CD1c-positive myeloid dendritic cell (primary cell): ENCODE data around the gene CAB39L.

Source experiments
- DNase-seq: peaks from one replicate; pipeline ENCODE4 v3.0.0-alpha.2; 2016; ENCODE audit errors: extremely low spot score

The CAB39L gene

GRCh38 chr13:49441846-49442245, 2.0 kb downstream of the CAB39L start:
- DNase-seq = no peak

GRCh38 chr13:49441312-49441711, 2.6 kb downstream of the CAB39L start:
- DNase-seq = no peak

GRCh38 chr13:49439609-49440008, 4.3 kb downstream of the CAB39L start:
- no peak for DNase-seq

GRCh38 chr13:49437705-49438104, 6.2 kb downstream of the CAB39L start:
- DNase-seq = no peak

GRCh38 chr13:49436890-49437289, 7.0 kb downstream of the CAB39L start:
- peak; percentile 34 for DNase-seq

GRCh38 chr13:49435992-49436391, 7.9 kb downstream of the CAB39L start:
- DNase-seq = no peak

- no peak for DNase-seq
These were observed 14.7 kb downstream of the CAB39L start for GRCh38 chr13:49429121-49429520.

GRCh38 chr13:49428041-49428763, 15.7 kb downstream of the CAB39L start:
- DNase-seq = no peak

- no peak for DNase-seq
These were observed 19.8 kb downstream of the CAB39L start for GRCh38 chr13:49424011-49424560.

- peak; percentile 12 for DNase-seq
These were observed 22.5 kb downstream of the CAB39L start for GRCh38 chr13:49421391-49421790.

GRCh38 chr13:49419276-49419675, 24.6 kb downstream of the CAB39L start:
- DNase-seq = peak; percentile 56

GRCh38 chr13:49418206-49418605, 25.7 kb downstream of the CAB39L start:
- peak; percentile 20 for DNase-seq

- DNase-seq = no peak
These were observed 26.7 kb downstream of the CAB39L start for GRCh38 chr13:49417161-49417560.

GRCh38 chr13:49412749-49413148, 31.1 kb downstream of the CAB39L start:
- DNase-seq = no peak

GRCh38 chr13:49411353-49411752, 32.5 kb downstream of the CAB39L start:
- no peak for DNase-seq

GRCh38 chr13:49410477-49410876, 33.4 kb downstream of the CAB39L start:
- DNase-seq = no peak

GRCh38 chr13:49410006-49410405, 33.9 kb downstream of the CAB39L start:
- DNase-seq = no peak

GRCh38 chr13:49409008-49409407, 34.9 kb downstream of the CAB39L start:
- no peak for DNase-seq

- DNase-seq = no peak
These were observed 35.9 kb downstream of the CAB39L start for GRCh38 chr13:49407936-49408335.

GRCh38 chr13:49407068-49407467, 36.8 kb downstream of the CAB39L start:
- DNase-seq = no peak

- DNase-seq = no peak
These were observed 39.2 kb downstream of the CAB39L start for GRCh38 chr13:49404703-49405020.

GRCh38 chr13:49403996-49404702, 39.7 kb downstream of the CAB39L start:
- DNase-seq = peak; percentile 45
